Mesodermal cell (in vitro differentiated cells): ENCODE data around the gene ISG20L2.
A peak's percentile ranks its signal among the peaks of the same experiment; 100 is the strongest.

Source experiments
- H3K27ac ChIP-seq: 2 replicates; pipeline ENCODE4 v1.7.0; 2013; ENCODE audit warnings: mild to moderate bottlenecking, low read depth, low read length, moderate library complexity; ENCODE audit not compliant: severe bottlenecking
- H3K36me3 ChIP-seq: 2 replicates; pipeline ENCODE4 v1.7.1; 2013; ENCODE audit warnings: mild to moderate bottlenecking, low read length, moderate library complexity; ENCODE audit not compliant: control insufficient read depth, insufficient read depth
- H3K4me1 ChIP-seq: one replicate; pipeline ENCODE4 v1.7.1; 2013; ENCODE audit warnings: mild to moderate bottlenecking, low read length; ENCODE audit not compliant: insufficient read depth, control insufficient read depth, poor library complexity, severe bottlenecking
- H3K4me3 ChIP-seq: 2 replicates; pipeline ENCODE4 v1.7.0; 2013; ENCODE audit warnings: low read length, control low read depth, mild to moderate bottlenecking; ENCODE audit not compliant: insufficient read depth, poor library complexity, severe bottlenecking; ENCODE audit errors: extremely low read depth
- H3K9me3 ChIP-seq: 2 replicates; pipeline ENCODE4 v1.7.1; 2013; ENCODE audit warnings: mild to moderate bottlenecking, low read length, moderate library complexity; ENCODE audit not compliant: control insufficient read depth
- whole genome bisulfite sequencing, 2 experiments: methylation state at CpG; one replicate each; pipeline ENCODE4 v1.1.5; 2013; ENCODE audit warnings: missing lambda C conversion rate in 2 of 2; ENCODE audit not compliant: insufficient coverage in 2 of 2; 5-methylcytosine and 5-hydroxymethylcytosine counted together

Gene ISG20L2

DNA sequence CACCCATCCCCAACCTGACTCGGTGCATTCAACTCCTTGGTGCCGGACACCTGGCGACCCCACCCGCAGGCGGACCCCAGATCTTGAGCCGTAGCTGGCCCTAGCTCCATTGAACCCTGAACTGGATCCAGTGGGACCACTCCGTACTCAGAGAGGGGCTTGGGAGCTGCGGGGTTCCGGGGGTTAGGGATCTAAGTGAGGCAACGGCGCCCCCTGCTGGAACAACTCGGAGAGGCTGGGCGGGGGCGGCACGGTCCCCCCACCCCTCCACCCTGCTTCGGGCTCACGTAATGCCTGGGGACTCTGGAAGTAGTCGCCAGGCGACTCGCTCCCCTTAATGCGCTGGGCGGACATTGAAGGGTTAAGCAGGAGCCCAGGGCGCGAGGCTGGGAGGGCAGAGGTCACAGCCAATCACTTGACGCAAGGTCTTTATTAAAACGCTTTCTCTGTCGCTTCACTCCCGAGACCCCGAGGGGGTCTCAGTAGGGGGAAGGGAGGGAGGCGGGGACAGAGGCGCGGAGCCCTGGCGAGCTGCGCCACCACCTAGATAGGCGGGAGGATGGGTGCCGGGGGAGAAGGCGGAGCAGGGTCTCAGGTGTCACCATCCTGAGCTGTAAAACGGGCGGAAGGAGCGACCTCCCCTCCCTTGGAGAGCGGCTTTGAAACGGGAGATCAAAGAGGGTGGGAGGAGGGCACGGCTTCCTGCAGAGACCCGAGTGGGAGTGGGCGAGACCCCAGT is 22.5 kb downstream of the ISG20L2 start:
- H3K36me3 ChIP-seq, result peaks cover 9% of the 10 kb centered on the region
- peak overlapping the region; percentile 80 for H3K27ac ChIP-seq
- H3K4me1 ChIP-seq, result peaks cover 63% of the 10 kb centered on the region
- WGBS, 2 experiments, result 0% methylated on average over 21 to 33 of the region's 45 CpGs
- H3K9me3 ChIP-seq, result no peaks in the 10 kb centered on the region
- peak overlapping the region; percentile 65 for H3K4me3 ChIP-seq

DNA sequence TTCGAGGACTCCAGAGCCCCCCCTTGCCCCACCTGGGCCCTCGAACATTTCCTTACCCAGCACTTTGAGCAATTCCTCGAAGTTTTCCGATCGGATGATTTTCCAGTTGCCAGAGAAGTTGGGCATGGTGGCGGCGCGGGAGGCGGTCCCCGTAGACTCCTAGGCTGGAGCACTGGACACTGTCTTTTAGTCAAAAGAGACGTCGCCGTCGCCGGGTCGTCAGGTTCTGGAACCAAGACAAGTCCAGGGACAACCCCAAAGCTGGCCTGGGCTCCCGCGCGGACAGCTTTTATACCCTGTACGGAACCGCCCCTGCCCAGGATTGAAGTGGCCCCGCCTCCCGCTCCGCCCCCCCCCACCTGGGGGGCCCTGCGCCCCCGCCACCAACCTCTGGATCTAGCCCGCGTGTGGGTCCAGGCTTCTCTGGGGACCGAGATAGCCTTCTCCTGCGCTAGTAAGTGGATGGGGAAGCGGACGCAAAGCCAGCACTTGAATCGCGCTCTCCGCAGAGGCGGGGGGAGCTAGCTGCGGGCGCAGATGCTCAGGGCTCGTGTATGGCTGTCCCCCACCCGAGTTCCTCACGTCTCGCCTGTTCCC is 23.1 kb downstream of the ISG20L2 start, which contains the start of gene CRABP2:
Gene CRABP2 (minus strand): TSS at position 263 of the 597 bp plus-strand sequence. CDS start 137 bp downstream, at position 126.
- peak within 1 kb of the TSS; percentile 65 for H3K4me3 ChIP-seq
- H3K36me3 ChIP-seq, result peaks cover 16% of the 10 kb centered on the region
- H3K4me1 ChIP-seq, result peaks cover 60% of the 10 kb centered on the region
- 0% methylated on average over 29 to 34 of the region's 42 CpGs for WGBS, 2 experiments
- peak within 1 kb of the TSS; percentile 80 for H3K27ac ChIP-seq
- no peaks in the 10 kb centered on the region for H3K9me3 ChIP-seq

GRCh38 chr1:156704930-156705320 is 23.6 kb downstream of the ISG20L2 start:
- Histone ChIP-seq H3K4me3 (peak overlapping the region; percentile 65), H3K36me3 (peaks cover 21% of the 10 kb centered on the region), H3K27ac (peak overlapping the region; percentile 80), H3K9me3 (no peaks in the 10 kb centered on the region), H3K4me1 (peaks cover 55% of the 10 kb centered on the region)
- WGBS, 2 experiments, result 0 to 1% methylated on average over 27 to 29 of the region's 29 CpGs

DNA sequence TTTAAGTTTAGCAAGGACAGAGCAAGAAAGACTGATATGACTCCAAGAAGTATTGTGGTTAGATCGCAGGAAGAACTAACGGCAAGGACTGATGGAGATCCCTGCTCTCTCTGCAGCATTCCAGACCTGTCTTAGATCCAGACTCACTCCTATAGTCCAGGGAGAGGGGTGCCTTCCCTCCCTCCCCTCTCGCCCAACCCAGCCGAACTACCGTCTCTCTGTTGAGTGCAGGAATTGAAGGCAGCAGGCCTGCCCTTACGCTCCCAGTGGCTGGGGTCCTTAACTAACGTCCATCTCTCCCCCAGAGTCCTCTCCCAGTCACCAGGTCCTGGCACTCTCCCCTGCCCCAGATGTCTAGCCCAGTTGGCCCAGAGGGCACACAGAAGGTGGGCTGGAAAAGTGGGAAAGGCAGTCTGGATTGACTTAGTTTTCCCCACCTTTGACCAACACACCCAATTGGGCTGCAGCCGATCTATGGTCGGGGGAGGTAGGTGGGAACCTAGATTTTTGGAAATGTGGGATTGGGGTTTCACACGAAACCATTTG is 24.3 kb downstream of the ISG20L2 start:
- Histone ChIP-seq H3K9me3 (no peaks in the 10 kb centered on the region), H3K4me3 (peak overlapping the region; percentile 65), H3K36me3 (peaks cover 28% of the 10 kb centered on the region), H3K4me1 (peaks cover 48% of the 10 kb centered on the region), H3K27ac (peak overlapping the region; percentile 80)
- WGBS, 2 experiments, result 3 to 39% methylated on average over 4 to 5 of the region's 10 CpGs

GRCh38 chr1:156703741-156704140 is 24.8 kb downstream of the ISG20L2 start:
- H3K27ac ChIP-seq, result peak overlapping the region; percentile 23
- peaks cover 43% of the 10 kb centered on the region for H3K4me1 ChIP-seq
- peaks cover 33% of the 10 kb centered on the region for H3K36me3 ChIP-seq
- peak overlapping the region; percentile 65 for H3K4me3 ChIP-seq
- H3K9me3 ChIP-seq, result no peaks in the 10 kb centered on the region
- WGBS, 2 experiments, result 12 to 15% methylated on average over 4 of the region's 4 CpGs

DNA sequence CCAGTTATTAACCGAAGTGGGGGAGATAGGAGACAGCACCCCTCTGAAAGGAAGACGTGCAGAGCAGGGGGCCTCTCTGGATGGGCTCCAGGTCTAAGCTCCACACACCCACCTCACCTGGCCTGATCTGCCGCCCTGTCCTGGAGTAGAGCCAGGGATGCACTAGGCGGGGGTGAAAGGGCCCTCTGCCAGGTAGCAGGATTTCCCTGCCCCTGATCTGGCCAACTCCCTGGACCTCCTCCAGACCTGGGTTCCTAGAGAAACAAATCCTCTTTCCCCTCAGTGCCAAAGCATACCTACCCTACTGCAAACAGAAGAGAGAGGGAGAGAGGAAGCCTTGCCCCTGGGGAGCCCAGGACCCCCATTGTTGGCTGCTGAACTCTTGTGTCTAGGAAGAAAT is 25.2 kb downstream of the ISG20L2 start:
- Histone ChIP-seq H3K9me3 (no peaks in the 10 kb centered on the region), H3K4me1 (peaks cover 39% of the 10 kb centered on the region), H3K4me3 (peak overlapping the region; percentile 65), H3K36me3 (peaks cover 37% of the 10 kb centered on the region), H3K27ac (no peak overlapping the region)
- 80 to 100% methylated on average over 1 to 3 of the region's 4 CpGs for WGBS, 2 experiments

DNA sequence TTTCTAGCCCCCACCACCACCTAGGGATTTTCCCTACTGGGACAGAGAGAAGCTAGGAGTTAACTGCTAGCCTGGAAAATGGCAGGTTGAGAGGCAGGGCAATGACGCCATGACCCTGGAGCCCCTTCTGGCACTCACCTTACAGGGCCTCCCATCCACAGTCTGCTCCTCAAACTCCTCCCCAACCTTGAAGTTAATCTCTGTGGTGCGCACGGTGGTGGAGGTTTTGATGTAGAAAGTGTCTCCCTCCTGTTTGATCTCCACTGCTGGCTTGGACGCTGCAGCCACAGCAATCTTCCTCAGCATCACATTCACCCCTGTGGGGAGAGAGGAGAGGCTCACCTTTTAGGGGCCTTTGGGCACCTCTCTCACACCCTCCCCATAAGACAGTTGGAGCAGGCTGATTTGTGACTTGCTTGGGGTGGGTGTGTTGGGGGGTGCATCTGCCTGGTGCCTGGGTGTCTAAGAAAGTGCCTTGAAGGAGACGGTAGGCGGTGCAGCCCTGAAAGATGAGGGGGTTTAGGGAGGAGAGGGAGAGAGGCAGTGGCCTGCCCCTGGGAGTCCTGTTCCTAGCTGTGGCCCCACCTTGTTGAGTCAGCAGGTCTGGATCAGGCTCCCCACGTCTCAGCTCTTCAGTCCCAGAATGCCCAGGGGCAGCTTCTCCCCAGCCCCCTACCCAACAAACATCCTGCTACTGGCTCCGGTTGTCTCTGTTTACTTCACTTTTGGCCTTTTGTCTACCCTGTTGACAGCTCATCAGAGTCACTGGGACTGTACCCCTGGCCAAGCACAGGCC is 27.6 kb downstream of the ISG20L2 start:
- H3K9me3 ChIP-seq, result no peaks in the 10 kb centered on the region
- peak overlapping the region; percentile 46 for H3K27ac ChIP-seq
- H3K36me3 ChIP-seq, result peaks cover 44% of the 10 kb centered on the region
- H3K4me1 ChIP-seq, result peaks cover 25% of the 10 kb centered on the region
- 39 to 71% methylated on average over 2 to 3 of the region's 8 CpGs for WGBS, 2 experiments
- H3K4me3 ChIP-seq, result no peak overlapping the region

DNA sequence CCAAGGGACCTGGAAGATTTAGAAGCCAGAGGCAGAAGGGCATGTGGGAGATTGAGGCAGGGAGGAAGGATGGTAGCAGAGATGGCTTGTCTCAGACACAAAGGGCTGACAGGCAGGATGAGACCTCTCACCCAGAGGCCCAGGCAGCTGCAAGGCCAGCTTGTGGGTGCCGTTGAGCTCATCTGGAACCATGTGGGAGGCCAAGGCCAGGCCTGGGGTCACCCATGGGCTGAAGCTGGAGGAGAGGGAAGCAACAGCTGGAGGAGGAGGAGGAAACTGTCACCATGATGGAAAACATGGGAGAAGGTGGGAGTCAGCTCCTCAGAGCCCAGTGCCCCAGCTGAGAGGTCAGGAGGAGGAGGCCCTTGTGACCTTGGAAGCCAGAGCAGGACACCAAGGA is 29.6 kb downstream of the ISG20L2 start:
- no peak overlapping the region for H3K27ac ChIP-seq
- no peak overlapping the region for H3K4me3 ChIP-seq
- peaks cover 24% of the 10 kb centered on the region for H3K4me1 ChIP-seq
- 91 to 100% methylated on average over 1 of the region's 1 CpG for WGBS, 2 experiments
- no peaks in the 10 kb centered on the region for H3K9me3 ChIP-seq
- H3K36me3 ChIP-seq, result peaks cover 44% of the 10 kb centered on the region

- H3K4me1 ChIP-seq, result peaks cover 35% of the 10 kb centered on the region
- H3K9me3 ChIP-seq, result no peaks in the 10 kb centered on the region
- H3K4me3 ChIP-seq, result no peak overlapping the region
- no peak overlapping the region for H3K27ac ChIP-seq
- H3K36me3 ChIP-seq, result peaks cover 36% of the 10 kb centered on the region
- 89 to 98% methylated on average over 5 to 8 of the region's 8 CpGs for WGBS, 2 experiments
Observed at GRCh38 chr1:156697481-156697880, 31.1 kb downstream of the ISG20L2 start.

DNA sequence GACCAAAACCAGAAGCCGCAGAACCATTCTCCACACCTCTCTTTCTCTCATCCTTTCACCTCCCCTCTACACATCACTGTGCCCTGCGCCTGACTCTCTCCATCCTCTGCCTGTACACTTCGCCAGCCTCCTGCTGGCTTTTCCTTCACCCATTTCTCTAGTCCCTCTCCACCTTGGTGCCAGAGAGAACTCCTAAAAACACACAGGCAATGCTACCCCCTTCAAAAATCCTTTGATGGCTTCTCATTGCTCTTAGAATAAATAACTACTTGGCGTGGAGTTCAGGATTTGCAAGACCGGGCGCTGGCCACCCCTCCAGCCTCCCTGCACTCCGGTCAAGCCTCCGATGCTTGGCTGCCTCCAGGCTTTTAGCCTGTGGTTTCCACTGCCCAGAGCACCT is 31.8 kb downstream of the ISG20L2 start:
- WGBS, 2 experiments, result 95 to 100% methylated on average over 8 of the region's 8 CpGs
- H3K27ac ChIP-seq, result peak overlapping the region; percentile 33
- H3K4me1 ChIP-seq, result peaks cover 40% of the 10 kb centered on the region
- no peak overlapping the region for H3K4me3 ChIP-seq
- no peaks in the 10 kb centered on the region for H3K9me3 ChIP-seq
- H3K36me3 ChIP-seq, result peaks cover 36% of the 10 kb centered on the region
